HG03565 (cell line): ENCODE results near the gene PARP3.

Source experiments
- ATAC-seq: cut with Tn5 transposase; IDR thresholded peaks from one replicate; pipeline ENCODE4 v1.9.1; 2021; ENCODE audit warnings: mild to moderate bottlenecking, moderate library complexity; ENCODE audit not compliant: unreplicated experiment

PARP3 gene

GRCh38 chr3:51947215-51947900, 5.2 kb downstream of the PARP3 start:
- ATAC-seq: no peak

DNA sequence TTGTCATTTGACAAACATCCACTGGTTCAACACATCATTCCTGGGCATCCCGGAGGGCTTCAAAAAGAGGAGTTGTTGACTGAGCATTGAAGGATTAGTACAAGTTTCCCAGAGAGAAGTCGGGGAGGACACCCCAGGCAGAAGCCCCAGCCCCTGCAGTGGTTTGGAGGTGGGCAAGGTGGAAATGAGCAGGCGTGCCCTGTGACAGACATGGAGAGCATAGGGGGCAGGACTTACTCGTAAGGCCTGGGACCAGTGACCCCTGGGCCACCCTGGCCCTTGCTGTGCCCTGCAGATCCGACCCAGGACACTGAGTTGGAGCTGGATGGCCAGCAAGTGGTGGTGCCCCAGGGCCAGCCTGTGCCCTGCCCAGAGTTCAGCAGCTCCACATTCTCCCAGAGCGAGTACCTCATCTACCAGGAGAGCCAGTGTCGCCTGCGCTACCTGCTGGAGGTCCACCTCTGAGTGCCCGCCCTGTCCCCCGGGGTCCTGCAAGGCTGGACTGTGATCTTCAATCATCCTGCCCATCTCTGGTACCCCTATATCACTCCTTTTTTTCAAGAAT, 5.9 kb downstream of the PARP3 start:
- no peak for ATAC-seq

- ATAC-seq: no peak
Observed at GRCh38 chr3:51949121-51949520, 7.0 kb downstream of the PARP3 start.

DNA sequence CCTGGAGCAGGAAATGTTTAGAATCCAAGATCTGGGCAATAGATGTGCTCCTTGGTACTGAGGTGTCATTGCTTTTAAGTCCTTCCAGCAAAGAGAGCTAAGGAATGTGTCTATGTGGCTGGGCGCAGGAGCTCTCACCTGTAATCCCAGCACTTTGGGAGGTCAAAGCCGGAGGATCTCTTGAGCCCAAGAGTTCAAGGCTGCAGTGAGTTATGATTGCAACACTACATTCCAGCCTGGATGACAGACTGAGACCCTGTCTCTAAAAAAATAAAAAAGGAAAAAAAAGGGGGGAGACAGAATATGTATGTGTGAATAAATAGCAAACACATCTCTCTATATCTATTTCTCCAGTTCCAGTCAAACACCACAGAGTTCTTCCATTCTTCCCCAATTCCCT, 8.7 kb downstream of the PARP3 start:
- no peak for ATAC-seq

DNA sequence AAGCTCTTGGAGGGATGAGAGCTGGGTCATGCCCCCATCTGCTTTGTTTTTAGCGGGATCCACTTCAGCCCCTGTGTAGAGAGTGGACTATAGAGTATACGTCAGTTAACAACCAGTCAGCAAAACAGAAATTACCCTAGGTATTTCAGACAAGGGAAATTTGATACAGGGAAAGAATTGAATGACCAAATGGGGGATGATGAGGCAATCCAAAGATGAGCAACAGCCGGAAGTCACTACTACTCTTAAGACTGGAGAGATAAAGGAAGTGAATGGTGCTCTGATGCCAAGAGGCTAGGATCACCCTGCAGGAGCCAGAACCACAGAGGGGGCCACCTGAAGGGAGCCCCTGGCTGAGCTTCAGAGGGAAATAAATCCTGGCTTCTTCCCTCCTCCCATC, 11.3 kb downstream of the PARP3 start:
- no peak for ATAC-seq

DNA sequence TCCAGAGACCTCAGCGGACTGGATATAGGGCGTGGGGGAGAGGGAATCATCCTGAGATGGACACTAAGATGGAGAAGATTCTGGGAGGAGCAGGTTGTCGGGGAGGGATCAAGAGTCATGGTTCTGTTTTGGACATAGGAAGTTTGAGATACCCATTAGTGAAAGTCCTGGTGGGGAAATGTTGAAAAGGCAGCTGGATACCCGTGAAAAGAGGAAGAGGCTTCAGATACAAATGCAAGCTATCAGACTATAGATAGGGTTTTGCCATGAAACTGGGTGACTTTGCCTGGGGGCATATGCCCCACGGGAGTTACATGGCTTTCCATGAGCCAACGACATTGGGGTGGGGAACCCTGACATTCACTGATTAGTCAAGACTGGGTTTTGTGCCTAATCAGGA, 11.9 kb downstream of the PARP3 start:
- ATAC-seq: no peak

DNA sequence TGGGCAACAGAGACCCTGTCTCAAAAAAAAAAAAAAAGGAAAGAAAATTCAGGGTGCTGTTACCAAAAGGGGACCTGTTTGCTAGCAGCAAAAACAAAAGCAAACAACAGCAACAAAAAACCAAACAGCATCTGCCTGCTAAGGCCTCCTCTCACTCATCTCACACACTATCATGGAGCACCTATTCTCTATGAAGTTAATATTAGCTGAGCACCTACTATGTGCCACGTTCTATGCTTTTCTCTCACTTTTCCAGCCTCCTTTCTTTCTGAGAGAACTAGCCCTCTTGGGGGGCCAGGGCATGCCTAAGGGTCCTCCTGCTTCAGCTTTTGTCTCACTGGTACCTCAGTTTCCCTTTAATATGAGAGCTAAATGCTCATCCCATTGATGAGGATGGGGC, 12.6 kb downstream of the PARP3 start:
- ATAC-seq: no peak

GRCh38 chr3:51955175-51955892, 13.2 kb downstream of the PARP3 start, which contains the start of gene GPR62:
Gene GPR62 (plus strand): TSS chr3:51955381. CDS start chr3:51955653, 272 bp downstream.
- no peak for ATAC-seq

DNA sequence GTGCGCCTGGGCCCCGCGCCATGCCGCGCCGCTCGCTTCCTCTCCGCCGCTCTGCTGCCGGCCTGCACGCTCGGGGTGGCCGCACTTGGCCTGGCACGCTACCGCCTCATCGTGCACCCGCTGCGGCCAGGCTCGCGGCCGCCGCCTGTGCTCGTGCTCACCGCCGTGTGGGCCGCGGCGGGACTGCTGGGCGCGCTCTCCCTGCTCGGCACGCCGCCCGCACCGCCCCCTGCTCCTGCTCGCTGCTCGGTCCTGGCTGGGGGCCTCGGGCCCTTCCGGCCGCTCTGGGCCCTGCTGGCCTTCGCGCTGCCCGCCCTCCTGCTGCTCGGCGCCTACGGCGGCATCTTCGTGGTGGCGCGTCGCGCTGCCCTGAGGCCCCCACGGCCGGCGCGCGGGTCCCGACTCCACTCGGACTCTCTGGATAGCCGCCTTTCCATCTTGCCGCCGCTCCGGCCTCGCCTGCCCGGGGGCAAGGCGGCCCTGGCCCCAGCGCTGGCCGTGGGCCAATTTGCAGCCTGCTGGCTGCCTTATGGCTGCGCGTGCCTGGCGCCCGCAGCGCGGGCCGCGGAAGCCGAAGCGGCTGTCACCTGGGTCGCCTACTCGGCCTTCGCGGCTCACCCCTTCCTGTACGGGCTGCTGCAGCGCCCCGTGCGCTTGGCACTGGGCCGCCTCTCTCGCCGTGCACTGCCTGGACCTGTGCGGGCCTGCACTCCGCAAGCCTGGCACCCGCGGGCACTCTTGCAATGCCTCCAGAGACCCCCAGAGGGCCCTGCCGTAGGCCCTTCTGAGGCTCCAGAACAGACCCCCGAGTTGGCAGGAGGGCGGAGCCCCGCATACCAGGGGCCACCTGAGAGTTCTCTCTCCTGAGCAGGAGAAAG, 14.0 kb downstream of the PARP3 start:
- ATAC-seq: no peak

DNA sequence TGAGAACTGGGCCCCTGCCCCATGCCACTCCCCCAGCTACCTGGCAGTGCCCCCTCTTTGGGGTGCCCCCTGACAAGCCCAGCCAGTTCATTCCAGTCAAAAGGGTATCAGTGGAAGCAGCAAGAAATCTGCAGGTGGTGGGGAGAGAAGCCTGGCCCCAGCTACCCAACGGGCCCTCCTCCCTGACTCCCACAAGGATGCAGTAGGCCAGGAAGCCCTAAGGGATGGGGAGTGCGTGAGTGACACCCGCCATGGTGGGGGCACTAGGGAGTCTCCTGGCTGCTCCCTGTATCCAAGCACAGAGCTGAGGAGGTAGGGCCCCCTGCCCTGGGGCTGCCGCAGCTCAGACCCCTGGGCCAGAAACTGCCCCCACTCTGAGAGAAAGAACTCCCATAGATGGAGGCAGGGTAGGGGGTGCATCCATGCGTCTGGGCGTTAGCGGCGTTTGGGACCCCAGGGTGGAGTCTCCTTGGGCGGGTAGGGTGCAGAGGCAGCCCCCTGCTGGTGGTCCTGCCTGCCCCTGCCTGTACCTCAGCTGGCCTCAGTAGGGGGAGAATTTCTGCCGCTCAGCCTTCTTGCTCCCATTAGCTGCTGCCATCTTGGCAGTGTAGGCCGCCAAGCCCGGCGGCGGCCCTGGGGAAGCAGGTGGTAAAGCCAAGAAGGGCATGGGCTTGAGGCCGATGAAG, 15.5 kb downstream of the PARP3 start:
- no peak for ATAC-seq

DNA sequence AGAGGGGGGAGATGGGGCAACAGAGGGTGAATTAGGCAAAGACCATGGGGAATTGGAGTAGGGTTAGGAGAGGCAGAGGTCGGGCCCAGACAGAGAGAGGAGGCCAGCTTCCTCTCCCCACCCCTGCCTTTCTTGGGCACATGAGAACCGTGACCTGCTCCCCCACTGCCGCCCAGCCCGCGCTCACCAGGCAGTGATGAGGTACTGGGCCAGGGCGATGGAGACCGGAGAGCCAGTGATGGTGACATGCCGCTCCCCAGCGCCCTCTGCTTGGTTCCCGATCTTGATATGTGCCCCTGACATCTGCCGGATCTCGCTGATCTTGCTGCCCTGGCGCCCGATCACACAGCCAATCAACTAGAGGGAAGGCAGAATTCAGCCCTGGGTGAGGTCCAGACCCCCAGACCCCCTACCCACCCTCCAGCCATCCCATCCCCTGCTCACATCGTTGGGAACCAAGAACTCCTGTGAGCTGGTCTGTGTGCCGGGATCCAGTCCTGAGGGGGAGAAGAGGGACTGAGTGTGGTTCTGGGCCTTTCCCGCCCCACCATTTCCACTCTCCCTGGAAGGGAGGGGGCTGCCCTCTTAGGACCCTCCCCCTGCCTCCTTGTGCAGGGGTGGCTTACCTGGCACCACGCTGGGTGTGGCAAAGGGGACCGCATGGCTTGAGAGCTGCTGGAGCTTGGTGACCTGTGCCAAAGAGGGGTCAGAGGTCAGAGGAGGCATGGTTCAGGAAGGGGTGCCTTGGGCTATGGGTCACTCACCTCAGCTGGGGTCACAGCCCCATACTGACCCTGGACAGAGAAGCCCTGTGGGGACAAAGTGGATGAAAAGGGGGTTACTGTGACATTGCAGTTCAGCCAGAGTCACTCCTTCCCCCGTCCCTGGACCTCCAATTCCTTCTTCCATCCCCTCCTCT, 16.7 kb downstream of the PARP3 start:
- no peak for ATAC-seq

DNA sequence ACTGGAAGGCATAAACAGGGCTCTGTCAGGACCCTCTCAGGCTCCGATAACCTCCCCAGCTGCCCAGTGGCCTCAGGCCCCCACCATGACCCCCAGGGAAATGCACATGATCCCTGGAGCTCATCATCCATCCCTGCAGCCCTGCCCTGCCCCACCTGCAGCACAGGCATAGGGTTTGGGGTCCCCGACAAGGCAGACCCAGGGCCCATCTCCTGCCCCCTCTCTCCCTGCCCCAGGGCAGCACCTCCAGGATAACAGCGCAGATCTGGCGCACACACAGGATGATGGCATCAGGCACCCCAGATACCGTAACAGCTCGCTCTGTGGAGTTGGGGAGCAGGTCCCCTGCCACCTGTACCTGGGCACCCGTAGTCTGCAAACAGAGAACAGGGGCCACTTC, 17.5 kb downstream of the PARP3 start:
- no peak for ATAC-seq

- no peak for ATAC-seq
Observed at GRCh38 chr3:51960386-51960785, 18.2 kb downstream of the PARP3 start.

- ATAC-seq: no peak
Observed at GRCh38 chr3:51961011-51961410, 18.8 kb downstream of the PARP3 start.

GRCh38 chr3:51961602-51962569, 19.7 kb downstream of the PARP3 start:
- ATAC-seq: no peak

GRCh38 chr3:51962854-51963530, 20.8 kb downstream of the PARP3 start:
- no peak for ATAC-seq

DNA sequence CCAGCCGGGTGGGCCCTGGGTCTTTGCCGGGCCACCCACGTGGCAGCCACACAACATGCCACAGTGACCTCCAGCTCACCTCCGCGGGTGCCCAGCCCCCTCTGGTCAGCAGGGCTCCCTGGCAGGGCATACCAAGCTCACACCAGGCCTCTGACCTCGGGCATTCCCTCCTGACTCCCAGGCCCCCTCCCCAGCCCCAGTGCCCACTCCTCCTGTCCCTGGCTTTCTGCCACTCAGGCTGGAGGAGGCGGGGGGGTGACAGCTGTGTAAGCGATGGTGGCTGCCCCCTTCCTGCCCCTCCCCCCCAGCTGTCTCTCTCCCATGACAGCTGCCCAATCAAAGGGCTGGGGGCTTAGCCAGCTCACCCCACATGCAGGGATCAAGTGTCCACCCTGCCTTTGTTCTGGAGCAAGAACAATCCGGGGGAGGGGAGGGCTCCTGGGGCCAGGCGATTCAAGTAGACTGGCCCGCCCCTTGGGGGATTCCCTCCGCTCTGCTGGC, 21.8 kb downstream of the PARP3 start:
- no peak for ATAC-seq

- no peak for ATAC-seq
Observed at GRCh38 chr3:51964521-51964920, 22.4 kb downstream of the PARP3 start.
